GM12864 (cell line): ENCODE results near the gene PRSS53.

Experiments
- DNase-seq: peaks from one replicate; pipeline ENCODE4 v3.0.0-alpha.2; 2011; ENCODE audit warnings: low read depth
- H3K4me3 ChIP-seq: 2 replicates; pipeline ENCODE4 v1.5.1; 2011; ENCODE audit warnings: mild to moderate bottlenecking, low read depth, low read length, control low read depth
- TF ChIP-seq, protein P1 (sequence below): IDR thresholded peaks from 2 replicates; pipeline ENCODE4 v1.5.1; 2011; ENCODE audit warnings: low read depth, mild to moderate bottlenecking, moderate library complexity, low read length, control low read depth, inconsistent platforms; ENCODE audit errors: missing control alignments

The PRSS53 gene

DNA sequence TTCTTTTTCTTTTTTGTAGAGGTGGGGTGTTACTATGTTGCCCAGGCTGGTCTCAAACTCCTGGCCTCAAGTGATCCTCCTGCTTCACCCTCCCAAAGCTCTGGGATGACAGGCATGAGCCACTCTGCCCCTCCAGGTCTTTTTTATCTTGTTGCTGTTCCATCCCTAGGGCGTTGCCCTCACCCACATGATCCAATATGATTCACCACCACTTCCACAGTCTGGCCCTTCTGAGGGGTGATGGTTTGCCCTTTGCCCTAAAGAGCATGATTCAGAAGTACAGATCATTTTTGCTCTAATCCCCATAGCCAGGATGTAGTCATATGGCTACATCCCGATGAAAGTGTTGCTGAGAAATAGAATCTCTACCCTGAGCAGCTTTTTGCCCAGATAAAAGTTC is 36.6 kb downstream of the PRSS53 start:
- TF ChIP-seq, protein P1, sequence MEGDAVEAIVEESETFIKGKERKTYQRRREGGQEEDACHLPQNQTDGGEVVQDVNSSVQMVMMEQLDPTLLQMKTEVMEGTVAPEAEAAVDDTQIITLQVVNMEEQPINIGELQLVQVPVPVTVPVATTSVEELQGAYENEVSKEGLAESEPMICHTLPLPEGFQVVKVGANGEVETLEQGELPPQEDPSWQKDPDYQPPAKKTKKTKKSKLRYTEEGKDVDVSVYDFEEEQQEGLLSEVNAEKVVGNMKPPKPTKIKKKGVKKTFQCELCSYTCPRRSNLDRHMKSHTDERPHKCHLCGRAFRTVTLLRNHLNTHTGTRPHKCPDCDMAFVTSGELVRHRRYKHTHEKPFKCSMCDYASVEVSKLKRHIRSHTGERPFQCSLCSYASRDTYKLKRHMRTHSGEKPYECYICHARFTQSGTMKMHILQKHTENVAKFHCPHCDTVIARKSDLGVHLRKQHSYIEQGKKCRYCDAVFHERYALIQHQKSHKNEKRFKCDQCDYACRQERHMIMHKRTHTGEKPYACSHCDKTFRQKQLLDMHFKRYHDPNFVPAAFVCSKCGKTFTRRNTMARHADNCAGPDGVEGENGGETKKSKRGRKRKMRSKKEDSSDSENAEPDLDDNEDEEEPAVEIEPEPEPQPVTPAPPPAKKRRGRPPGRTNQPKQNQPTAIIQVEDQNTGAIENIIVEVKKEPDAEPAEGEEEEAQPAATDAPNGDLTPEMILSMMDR, result no peak
- no peak overlapping the region for H3K4me3 ChIP-seq
- DNase-seq, result no peak

DNA sequence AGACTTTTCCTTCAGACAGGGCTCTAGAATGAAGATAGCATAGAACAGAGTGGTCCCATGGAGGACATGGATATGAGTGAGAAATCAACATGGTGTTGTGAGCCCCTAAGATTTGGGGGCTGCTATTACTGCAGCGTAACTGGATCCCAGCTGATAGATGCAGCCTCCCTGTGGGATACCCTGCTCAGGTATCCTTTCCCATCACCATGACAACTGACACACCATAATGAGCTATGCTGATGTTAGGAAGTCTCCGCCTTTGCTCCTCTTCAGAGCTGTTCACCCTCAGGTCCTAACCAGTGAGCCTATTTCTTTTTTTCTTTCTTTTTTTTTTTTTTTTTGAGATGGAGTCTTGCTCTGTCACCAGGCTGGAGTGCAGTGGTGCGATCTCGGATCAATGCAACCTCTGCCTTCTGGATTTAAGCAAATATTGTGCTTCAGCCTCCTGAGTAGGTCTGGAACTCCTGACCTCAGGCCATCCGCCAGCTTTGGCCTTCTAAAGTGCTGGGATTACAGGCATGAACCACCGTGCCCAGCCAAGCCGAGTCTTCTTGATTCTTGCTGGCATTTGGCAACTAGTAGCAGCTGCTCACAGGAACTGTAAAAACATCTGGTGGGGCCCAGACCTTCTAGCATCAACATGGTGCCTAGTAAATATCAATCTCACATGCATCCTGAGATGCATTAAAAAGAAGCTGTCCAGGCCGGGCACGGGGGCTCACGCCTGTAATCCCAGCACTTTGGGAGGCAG is 38.3 kb downstream of the PRSS53 start:
- DNase-seq, result no peak
- H3K4me3 ChIP-seq, result no peak overlapping the region
- TF ChIP-seq, protein P1, result no peak

DNA sequence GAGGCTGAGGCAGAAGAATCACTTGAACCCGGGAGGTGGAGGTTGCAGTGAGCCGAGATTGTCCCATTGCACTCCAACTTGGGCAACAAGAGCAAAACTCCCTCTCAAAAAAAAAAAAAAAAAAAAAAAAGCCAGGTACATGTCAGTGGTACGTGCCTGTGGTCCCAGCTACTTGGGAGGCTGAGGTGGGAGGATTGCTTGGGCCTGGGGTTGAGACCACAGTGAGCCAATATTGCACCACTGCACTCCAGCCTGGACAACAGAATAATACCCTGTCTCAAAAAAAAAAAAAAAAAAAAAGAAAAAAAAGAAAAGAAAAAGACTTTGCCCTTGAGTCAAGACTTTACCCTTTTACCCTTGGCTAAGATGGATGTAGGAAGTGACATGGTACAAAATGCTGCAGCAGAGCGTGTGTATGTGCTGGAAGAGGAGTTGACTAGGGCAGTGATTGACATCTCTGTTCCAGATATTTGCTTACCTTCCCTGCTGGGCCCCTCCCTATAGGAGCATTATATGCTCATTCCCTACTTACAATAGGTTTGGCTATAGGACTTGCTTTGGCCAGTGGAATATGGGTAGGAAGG is 44.8 kb downstream of the PRSS53 start:
- TF ChIP-seq, protein P1, result no peak
- H3K4me3 ChIP-seq, result no peak overlapping the region
- DNase-seq, result no peak

DNA sequence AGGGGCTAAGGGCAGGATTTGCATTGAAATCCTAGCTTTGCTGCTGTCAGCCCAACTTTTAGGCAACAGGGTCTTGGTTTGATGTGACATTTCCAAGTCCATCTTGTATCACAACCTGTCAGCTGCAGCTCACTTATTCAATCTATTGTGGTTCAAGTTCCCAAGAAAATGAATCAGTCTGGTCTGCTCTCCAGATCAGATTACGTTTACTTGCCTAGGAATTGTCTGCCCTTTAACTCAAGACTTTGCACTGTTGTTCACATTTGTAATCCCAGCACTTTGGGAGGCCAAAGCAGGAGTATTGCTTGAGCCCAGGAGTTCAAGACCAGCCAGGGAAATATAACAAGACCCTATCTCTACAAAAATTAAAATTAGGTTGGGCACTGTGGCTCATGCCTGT is 45.4 kb downstream of the PRSS53 start:
- H3K4me3 ChIP-seq, result no peak overlapping the region
- no peak for DNase-seq
- TF ChIP-seq, protein P1, result no peak

DNA sequence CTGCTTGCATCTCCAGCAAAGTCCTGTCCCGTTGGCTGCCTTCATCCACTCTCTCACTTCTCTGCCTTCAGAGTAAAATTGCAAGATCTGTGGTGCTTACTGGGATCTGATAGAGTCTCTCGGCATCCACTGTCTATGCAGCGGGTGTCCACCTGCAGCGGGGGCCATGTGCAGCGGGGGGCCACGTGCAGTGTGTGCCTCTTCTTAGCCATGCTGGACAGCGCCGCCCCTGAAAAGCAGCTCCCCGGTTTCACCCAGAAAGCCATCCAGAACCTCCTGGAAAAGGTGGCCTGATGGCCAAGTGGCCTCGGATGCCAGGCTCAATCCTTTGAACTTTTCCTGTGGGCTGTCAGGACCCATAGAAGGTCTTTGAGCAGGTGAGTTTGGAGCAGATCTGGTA is 45.9 kb downstream of the PRSS53 start:
- H3K4me3 ChIP-seq, result no peak overlapping the region
- DNase-seq, result no peak
- TF ChIP-seq, protein P1, result no peak

DNA sequence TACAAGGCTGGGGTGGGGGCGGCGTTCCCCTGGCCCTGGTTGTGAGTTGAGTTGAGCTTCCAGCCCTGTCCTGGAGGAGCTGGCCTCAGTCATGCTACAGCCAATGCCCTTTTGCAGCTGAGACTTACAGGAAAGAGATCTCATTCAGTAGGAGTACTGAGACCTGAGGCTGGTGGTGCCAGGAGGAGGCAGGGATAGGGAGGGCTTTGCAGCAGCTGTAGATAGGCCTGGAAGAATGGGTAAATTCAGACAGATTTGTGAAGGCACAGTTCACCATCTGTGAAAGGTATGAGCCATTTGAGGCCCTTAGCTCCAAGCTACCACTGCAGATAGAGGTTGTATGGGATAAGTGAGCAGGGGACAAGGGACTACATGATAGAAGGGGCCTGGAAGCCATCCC is 49.8 kb downstream of the PRSS53 start:
- no peak overlapping the region for H3K4me3 ChIP-seq
- TF ChIP-seq, protein P1, result no peak
- no peak for DNase-seq

DNA sequence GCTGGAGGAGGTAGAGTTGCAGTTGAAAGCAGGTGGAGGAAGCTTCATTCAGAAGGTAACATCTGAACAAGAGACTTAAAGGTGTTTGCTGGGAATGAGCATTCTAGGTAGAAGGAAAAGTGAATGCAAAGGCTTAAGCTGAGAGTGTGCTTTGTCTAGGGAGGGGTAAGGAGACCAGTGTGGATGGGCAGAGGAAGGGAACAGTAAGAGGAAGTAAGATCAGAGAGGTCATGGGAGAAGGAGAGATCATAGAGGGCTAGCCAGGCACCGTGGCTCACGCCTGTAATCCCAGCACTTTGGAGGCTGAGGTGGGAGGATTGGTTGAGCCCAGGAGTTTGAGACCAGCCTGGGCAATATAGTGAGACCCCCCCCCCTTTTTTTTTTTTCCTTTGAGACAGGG is 52.1 kb downstream of the PRSS53 start:
- no peak for DNase-seq
- H3K4me3 ChIP-seq, result no peak overlapping the region
- TF ChIP-seq, protein P1, result no peak
